Activated CD4-positive, CD25-positive, alpha-beta regulatory T cell (primary cell): ENCODE results near the gene PKDREJ.
"Not testable (repeated sequence)": the region's sequence is repeated elsewhere in the genome, so short reads cannot be mapped to it uniquely, and the experiment has no call there.

ENCODE experiments used
- DNase-seq, 4 experiments: peaks; one replicate each; lab custom pipeline; 2025; lab: John Stamatoyannopoulos, UW

PKDREJ gene

DNA sequence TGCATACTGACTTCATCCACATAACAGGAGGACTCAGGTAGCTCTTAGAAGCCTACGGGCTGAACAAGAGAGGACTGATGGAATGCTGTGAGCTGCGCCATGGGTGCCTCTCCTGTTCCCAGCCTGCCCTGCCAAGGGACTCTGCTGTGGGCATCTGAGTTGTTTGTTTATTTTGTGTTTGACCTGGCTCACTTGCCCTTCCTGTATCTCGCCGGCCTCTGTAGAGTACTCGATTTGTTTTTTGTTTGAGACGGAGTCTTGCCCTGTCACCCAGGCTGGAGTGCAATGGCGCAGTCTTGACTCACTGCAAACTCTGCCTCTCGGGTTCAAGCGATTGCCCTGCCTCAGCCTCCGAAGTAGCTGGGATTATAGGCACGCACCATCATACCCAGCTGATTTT, 6.4 kb upstream of the PKDREJ start:
- no peak for DNase-seq

GRCh38 chr22:46267431-46268279, 4.5 kb upstream of the PKDREJ start, which contains the start of gene TTC38:
Gene TTC38, plus strand, starts transcription at chr22:46268008. Its CDS starts 32 bp downstream, at chr22:46268040.
- peak in 2 of 4 experiments; percentile 22 to 30 for DNase-seq

GRCh38 chr22:46265627-46266026, 2.5 kb upstream of the PKDREJ start:
- not testable (repeated sequence) for DNase-seq

DNA sequence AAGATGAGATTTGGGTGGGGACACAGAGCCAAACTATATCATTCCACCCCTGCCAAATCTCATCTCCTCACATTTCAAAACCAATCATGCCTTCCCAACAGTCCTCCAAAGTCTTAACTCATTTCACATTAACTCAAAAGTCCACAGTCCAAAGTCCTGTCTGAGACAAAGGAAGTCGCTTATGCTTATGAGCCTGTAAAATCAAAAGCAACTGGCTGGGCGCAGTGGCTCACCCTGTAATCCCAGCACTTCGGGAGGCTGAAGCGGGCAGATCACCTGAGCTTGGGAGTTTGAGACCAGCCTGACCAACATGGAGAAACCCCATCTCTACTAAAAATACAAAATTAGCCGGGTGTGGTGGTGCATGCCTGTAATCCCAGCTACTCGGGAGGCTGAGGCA, 1.4 kb upstream of the PKDREJ start:
- DNase-seq = not testable (repeated sequence)

DNA sequence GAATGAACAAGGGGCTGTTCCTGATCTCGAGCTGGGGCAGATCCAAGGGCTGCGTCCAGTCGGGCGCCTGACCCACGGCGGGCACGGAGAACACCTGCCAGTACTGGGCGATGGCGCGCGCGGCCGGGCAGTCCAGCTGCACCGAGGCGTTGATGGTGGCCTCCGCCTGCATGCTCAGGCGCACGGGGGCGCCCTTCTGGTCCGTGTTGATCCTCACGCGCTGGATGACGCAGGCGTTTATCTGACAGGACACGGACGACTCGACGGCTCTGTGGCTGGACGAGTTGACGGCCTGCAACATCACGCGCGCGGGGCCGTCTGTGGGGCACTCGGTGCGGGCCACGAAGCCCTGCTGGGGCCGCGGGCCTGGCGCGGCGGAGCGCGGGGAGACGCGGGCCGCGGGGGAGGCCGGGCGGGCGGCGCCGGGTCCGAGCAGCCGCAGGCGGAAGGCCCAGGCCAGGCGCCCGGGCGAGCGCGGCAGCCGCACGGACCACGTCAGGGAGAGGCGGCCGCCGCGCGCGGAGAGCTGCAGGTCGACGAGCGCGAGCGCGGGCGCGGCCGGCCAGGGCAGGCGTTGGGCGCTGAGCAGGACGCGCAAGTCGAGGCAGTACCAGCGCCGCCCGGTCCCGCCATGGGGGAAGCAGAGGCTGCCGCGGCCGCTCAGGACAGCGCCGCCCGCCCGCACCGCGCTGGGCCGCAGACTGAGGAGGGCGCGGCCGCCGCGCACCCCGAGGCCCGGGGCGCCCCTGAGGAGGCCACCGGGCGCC, 511 bp downstream of the PKDREJ start:
- DNase-seq = no peak

DNA sequence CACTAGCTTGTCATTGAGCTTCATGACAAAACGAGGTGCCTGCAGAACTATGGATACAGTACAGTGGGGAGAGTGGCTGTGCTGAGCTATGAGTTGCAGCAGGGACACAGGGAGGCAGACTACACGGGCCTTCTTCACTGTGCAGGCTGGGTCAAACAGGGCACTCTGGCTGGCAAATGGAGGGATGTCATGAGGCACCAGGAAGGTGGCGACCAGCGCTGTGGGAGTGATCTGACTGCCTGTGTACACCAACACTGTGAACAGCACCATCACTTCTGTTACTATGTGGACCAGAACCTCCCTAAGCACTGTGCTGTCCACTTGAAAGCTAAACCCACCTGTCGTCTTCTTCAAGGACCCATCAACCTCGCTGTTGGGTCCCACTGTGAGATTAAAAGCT, 3.1 kb downstream of the PKDREJ start:
- no peak for DNase-seq

GRCh38 chr22:46259374-46259773, 3.8 kb downstream of the PKDREJ start:
- DNase-seq = no peak

DNA sequence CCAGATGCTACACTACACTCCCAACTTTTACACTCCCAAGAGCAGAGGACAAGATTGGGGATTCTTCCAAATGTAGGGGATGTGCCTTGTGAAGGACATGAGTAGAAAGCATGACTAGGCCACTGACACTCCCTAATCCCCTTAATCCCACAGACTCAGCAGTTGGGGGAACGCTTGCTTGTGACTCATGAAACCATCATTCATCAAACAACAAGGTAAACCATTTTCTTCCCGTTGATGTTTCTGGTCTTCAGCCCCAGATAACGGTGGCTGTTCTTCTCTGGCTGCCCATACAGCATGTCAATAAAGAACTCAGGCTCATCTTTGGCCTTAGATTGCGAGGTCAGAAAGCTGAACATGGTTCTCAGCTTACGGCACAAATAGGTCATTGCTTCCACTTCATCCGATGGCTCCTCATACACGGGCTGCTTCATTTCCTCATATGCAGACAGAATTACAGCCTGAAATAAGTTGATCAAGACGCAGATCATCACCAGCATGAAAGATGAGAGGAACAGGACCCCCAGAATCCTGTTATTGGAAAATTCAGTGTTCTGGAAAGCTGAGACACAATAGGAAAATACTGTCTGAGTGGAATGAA, 6.7 kb downstream of the PKDREJ start:
- no peak for DNase-seq

GRCh38 chr22:46251816-46252380, 11.2 kb downstream of the PKDREJ start:
- no peak for DNase-seq

- no peak for DNase-seq
These were observed 11.9 kb downstream of the PKDREJ start for GRCh38 chr22:46251266-46251665.

GRCh38 chr22:46250783-46251125, 12.4 kb downstream of the PKDREJ start:
- DNase-seq = no peak

- DNase-seq = peak; percentile 82 to 86 (median 83)
These were observed 12.9 kb downstream of the PKDREJ start, which contains the start of gene CDPF1 for GRCh38 chr22:46250035-46250782. Gene CDPF1, minus strand, starts transcription at chr22:46250293. Its CDS starts 2,009 bp downstream, at chr22:46248284.

- DNase-seq = no peak
These were observed 15.6 kb downstream of the PKDREJ start for GRCh38 chr22:46247443-46247975.

- DNase-seq = no peak
These were observed 17.0 kb downstream of the PKDREJ start for GRCh38 chr22:46246178-46246577.

DNA sequence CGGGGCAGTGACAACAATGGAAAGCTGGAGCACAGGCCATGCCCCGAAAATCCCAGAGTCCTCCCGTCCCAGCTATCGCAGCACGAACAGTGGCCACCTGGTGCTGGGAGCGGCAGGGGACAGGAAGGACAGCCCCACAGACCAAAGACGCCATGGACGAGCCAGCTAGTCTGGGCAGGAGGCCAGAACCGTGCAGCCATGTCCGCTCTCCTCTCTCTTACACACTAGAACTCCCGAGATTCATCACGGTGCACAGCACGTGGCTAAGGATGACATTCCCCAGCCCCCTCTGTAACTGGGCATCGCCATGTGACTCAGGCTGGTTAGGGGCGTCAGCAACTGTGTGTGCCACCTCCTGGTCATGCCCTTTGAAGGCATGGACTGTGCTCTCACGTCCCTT, 17.6 kb downstream of the PKDREJ start:
- no peak for DNase-seq

DNA sequence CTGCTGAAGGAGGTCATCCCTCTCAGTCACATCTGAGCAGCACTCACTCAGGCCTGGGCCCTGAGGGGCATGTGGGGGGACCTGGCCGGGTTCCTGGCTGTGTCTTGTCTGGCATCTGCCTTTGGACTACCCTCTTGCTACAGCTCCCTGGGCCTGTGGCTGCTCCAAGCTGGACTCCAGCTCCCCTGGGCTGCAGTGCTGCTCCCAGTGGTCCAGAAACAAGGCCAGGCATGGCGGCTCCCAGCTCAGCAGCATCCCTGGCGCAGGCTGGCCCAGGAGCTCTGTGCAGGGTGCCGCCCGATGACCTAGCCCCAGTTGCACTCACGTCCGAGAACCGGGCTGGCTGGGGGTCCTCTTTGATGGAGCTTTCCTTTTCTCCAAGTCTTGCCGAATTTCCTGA, 18.4 kb downstream of the PKDREJ start:
- DNase-seq = no peak

- no peak for DNase-seq
These were observed 21.1 kb downstream of the PKDREJ start for GRCh38 chr22:46242076-46242475.

GRCh38 chr22:46241396-46242007, 21.6 kb downstream of the PKDREJ start:
- no peak for DNase-seq

DNA sequence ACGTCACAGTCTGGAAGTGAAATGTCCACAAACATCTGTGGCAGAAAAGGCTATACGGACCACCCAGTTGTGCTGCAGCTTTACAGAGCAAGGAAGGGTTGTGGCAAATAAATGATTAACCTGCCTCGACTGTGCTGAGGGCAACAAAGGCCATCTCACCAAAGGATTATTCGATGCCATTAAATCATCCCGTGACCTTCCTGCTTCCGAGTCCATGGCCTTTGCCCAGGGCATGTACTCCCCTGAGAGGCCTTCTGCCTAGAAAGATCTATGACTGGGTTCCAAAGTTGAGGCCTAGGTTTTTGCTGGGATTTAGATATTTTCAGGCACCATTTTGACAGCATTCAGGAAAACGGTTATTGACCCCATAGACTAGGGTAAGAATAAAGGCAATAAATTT, 22.2 kb downstream of the PKDREJ start:
- no peak for DNase-seq

- DNase-seq = no peak
These were observed 22.6 kb downstream of the PKDREJ start for GRCh38 chr22:46240506-46240905.

- no peak for DNase-seq
These were observed 23.1 kb downstream of the PKDREJ start for GRCh38 chr22:46240073-46240472.
